HL-60 (cell line): ENCODE data around the gene PPL.

Experiments used
- GABPA ChIP-seq: IDR thresholded peaks from 2 replicates; pipeline ENCODE4 v1.6.1; 2012; ENCODE audit warnings: low read depth
- POLR2AphosphoS5 ChIP-seq: IDR thresholded peaks from 2 replicates; pipeline ENCODE4 v1.6.1; 2012; ENCODE audit warnings: low read depth
- SPI1 ChIP-seq: IDR thresholded peaks from 2 replicates; pipeline ENCODE4 v1.6.1; 2012; ENCODE audit warnings: low read depth, mild to moderate bottlenecking, borderline replicate concordance
- TF ChIP-seq, protein P1 (sequence below): IDR thresholded peaks from one replicate; pipeline ENCODE4 v1.5.1; 2011; ENCODE audit warnings: low read length, control low read depth, inconsistent platforms; ENCODE audit not compliant: insufficient read depth
- TF ChIP-seq, protein P2 (sequence below): IDR thresholded peaks from 2 replicates; pipeline ENCODE4 v1.6.1; 2012; ENCODE audit warnings: low read depth; ENCODE audit not compliant: insufficient replicate concordance

DNA sequence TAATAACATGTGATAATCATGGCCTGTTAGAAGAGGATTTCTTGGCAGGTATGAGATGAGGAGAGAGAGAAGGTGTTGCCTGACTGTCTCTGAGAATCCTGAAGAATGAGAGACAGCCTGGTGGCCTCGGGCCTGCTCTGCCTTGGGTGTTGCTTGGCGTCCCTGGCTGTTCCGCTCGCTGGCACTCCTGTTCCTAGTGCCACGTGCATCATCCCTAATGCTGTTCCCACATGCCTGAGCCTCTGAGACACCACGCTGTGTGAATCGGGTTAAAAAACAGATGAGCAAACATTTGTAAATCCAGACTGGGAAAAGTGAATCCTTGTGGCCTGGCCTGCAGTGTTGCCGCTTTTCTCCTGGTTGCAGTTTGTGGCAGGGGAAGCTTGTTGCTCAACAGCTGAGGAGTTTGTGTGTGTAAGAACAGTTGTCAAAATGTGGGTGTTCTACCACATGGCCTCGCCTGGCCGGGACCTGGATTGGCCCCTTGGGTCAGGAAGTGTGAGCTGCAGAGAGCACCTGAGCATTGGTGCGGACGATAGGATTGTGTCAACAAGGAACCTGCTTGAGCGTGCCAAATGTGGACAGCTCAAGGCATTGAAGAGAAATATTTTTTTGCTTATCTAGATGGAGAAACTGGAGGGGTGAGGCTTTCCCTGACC lies 67.7 kb downstream of the PPL start:
- TF ChIP-seq, protein P1, sequence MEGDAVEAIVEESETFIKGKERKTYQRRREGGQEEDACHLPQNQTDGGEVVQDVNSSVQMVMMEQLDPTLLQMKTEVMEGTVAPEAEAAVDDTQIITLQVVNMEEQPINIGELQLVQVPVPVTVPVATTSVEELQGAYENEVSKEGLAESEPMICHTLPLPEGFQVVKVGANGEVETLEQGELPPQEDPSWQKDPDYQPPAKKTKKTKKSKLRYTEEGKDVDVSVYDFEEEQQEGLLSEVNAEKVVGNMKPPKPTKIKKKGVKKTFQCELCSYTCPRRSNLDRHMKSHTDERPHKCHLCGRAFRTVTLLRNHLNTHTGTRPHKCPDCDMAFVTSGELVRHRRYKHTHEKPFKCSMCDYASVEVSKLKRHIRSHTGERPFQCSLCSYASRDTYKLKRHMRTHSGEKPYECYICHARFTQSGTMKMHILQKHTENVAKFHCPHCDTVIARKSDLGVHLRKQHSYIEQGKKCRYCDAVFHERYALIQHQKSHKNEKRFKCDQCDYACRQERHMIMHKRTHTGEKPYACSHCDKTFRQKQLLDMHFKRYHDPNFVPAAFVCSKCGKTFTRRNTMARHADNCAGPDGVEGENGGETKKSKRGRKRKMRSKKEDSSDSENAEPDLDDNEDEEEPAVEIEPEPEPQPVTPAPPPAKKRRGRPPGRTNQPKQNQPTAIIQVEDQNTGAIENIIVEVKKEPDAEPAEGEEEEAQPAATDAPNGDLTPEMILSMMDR: no peak
- TF ChIP-seq POLR2AphosphoS5 (no peak), GABPA (no peak), SPI1 (no peak)
- TF ChIP-seq, protein P2, sequence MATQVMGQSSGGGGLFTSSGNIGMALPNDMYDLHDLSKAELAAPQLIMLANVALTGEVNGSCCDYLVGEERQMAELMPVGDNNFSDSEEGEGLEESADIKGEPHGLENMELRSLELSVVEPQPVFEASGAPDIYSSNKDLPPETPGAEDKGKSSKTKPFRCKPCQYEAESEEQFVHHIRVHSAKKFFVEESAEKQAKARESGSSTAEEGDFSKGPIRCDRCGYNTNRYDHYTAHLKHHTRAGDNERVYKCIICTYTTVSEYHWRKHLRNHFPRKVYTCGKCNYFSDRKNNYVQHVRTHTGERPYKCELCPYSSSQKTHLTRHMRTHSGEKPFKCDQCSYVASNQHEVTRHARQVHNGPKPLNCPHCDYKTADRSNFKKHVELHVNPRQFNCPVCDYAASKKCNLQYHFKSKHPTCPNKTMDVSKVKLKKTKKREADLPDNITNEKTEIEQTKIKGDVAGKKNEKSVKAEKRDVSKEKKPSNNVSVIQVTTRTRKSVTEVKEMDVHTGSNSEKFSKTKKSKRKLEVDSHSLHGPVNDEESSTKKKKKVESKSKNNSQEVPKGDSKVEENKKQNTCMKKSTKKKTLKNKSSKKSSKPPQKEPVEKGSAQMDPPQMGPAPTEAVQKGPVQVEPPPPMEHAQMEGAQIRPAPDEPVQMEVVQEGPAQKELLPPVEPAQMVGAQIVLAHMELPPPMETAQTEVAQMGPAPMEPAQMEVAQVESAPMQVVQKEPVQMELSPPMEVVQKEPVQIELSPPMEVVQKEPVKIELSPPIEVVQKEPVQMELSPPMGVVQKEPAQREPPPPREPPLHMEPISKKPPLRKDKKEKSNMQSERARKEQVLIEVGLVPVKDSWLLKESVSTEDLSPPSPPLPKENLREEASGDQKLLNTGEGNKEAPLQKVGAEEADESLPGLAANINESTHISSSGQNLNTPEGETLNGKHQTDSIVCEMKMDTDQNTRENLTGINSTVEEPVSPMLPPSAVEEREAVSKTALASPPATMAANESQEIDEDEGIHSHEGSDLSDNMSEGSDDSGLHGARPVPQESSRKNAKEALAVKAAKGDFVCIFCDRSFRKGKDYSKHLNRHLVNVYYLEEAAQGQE: no peak
